Neural cell (in vitro differentiated cells): ENCODE results near the gene COPS7A. TPM values are rescaled to one million over a fixed set of nuclear protein-coding genes. Genes with fewer than 3 reads are reported as not detected.

ENCODE experiments used
- H2AFZ ChIP-seq: fragments of 200-600, 300-800 bp; sonication (generic), shearing (Covaris generic); 2 replicates; pipeline ENCODE4 v1.6.0; 2014; ENCODE audit warnings: low read depth, mild to moderate bottlenecking, antibody characterized with exemption, low read length, moderate library complexity
- H3F3A ChIP-seq: fragments of 200-600 bp; shearing (Covaris generic); 2 replicates; pipeline ENCODE4 v1.6.1; 2016; ENCODE audit warnings: mild to moderate bottlenecking, moderate library complexity, mixed read lengths, antibody characterized with exemption, low read length; ENCODE audit not compliant: insufficient read depth, poor library complexity, severe bottlenecking
- H3K27ac ChIP-seq: fragments of 200-600, 300-800 bp; sonication (generic), shearing (Covaris generic); 2 replicates; pipeline ENCODE4 v1.5.1; 2014; ENCODE audit warnings: mild to moderate bottlenecking, low read length, moderate library complexity
- H3K27me3 ChIP-seq: fragments of 300-800, 200-600 bp; sonication (generic), shearing (Covaris generic); 2 replicates; pipeline ENCODE4 v1.6.0; 2014; ENCODE audit warnings: mild to moderate bottlenecking, low read depth, low read length, moderate library complexity; ENCODE audit not compliant: insufficient read depth
- H3K36me3 ChIP-seq: fragments of 300-800, 200-600 bp; sonication (generic), shearing (Covaris generic); 2 replicates; pipeline ENCODE4 v1.5.1; 2014; ENCODE audit warnings: mild to moderate bottlenecking, antibody characterized with exemption, low read length, moderate library complexity; ENCODE audit not compliant: insufficient read depth
- H3K4me2 ChIP-seq: fragments of 300-800, 200-600 bp; sonication (generic), shearing (Covaris generic); 2 replicates; pipeline ENCODE4 v1.6.0; 2014; ENCODE audit warnings: mild to moderate bottlenecking, low read length
- H3K4me3 ChIP-seq: fragments of 300-800, 200-600 bp; sonication (generic), shearing (Covaris generic); 2 replicates; pipeline ENCODE4 v1.5.1; 2014; ENCODE audit warnings: mild to moderate bottlenecking, low read length, moderate library complexity
- H3K79me2 ChIP-seq: fragments of 200-600 bp; shearing (Covaris generic); replicated peaks from 2 replicates; pipeline ENCODE4 v1.6.0; 2014; ENCODE audit warnings: mild to moderate bottlenecking, low read length, moderate library complexity; ENCODE audit not compliant: insufficient read depth
- H3K9ac ChIP-seq: fragments of 300-800, 200-600 bp; sonication (generic), shearing (Covaris generic); 2 replicates; pipeline ENCODE4 v1.6.1; 2016; ENCODE audit warnings: mild to moderate bottlenecking, low read length, mixed read lengths
- H3K9me2 ChIP-seq: fragments of 200-600 bp; shearing (Covaris generic); 2 replicates; pipeline ENCODE4 v1.6.1; 2016; ENCODE audit warnings: mild to moderate bottlenecking, low read length, mixed read lengths; ENCODE audit not compliant: insufficient read depth
- H3K9me3 ChIP-seq: fragments of 200-600, 300-800 bp; sonication (generic), shearing (Covaris generic); 2 replicates; pipeline ENCODE4 v1.6.1; 2016; ENCODE audit warnings: mild to moderate bottlenecking, mixed run types, low read length, moderate library complexity, mixed read lengths
- H4K20me1 ChIP-seq: fragments of 200-600 bp; shearing (Covaris generic); 2 replicates; pipeline ENCODE4 v1.6.1; 2016; ENCODE audit warnings: mild to moderate bottlenecking, mixed run types; ENCODE audit not compliant: insufficient read depth
- EP300 ChIP-seq: fragments of 450-650 bp; conservative IDR thresholded peaks from 2 replicates; pipeline ENCODE4 v1.6.1; 2014; ENCODE audit warnings: antibody characterized with exemption, mild to moderate bottlenecking, moderate library complexity; ENCODE audit not compliant: poor library complexity, severe bottlenecking
- EZH2 ChIP-seq: fragments of 200-600, 300-800 bp; shearing (Covaris generic), sonication (generic); IDR thresholded peaks from 2 replicates; pipeline ENCODE4 v1.6.1; 2014; ENCODE audit warnings: antibody characterized with exemption, low read length, borderline replicate concordance, mild to moderate bottlenecking; ENCODE audit not compliant: insufficient read depth, poor library complexity, severe bottlenecking
- MXI1 ChIP-seq: fragments of 450-650 bp; conservative IDR thresholded peaks from 2 replicates; pipeline ENCODE4 v1.6.1; 2014; ENCODE audit warnings: antibody characterized with exemption, mild to moderate bottlenecking; ENCODE audit not compliant: poor library complexity, severe bottlenecking
- POLR2AphosphoS5 ChIP-seq: IDR thresholded peaks from 2 replicates; pipeline ENCODE4 v1.6.1; 2012
- RAD21 ChIP-seq: fragments of 450-650 bp; conservative IDR thresholded peaks from 2 replicates; pipeline ENCODE4 v1.6.1; 2014; ENCODE audit warnings: antibody characterized with exemption, mild to moderate bottlenecking, moderate library complexity
- SMC3 ChIP-seq: fragments of 450-650 bp; conservative IDR thresholded peaks from 2 replicates; pipeline ENCODE4 v1.6.1; 2014; ENCODE audit warnings: antibody characterized with exemption, mild to moderate bottlenecking, moderate library complexity; ENCODE audit not compliant: poor library complexity
- TAF1 ChIP-seq: IDR thresholded peaks from 2 replicates; pipeline ENCODE4 v1.6.1; 2012; ENCODE audit warnings: low read depth
- polyA plus RNA-seq: library from polyadenylated mRNA; depleted of rRNA; stranded (reverse); fragments of >200 nt; gene quantifications from 2 replicates; pipeline ENCODE4 v1.2.3, GENCODE V29; 2014
- TF ChIP-seq, protein P1 (sequence below): fragments of 450-650 bp; IDR thresholded peaks from 2 replicates; pipeline ENCODE4 v1.5.1; 2014; ENCODE audit warnings: antibody characterized with exemption, mild to moderate bottlenecking, moderate library complexity; ENCODE audit not compliant: poor library complexity, severe bottlenecking
- TF ChIP-seq, protein P2 (sequence below): IDR thresholded peaks from 2 replicates; pipeline ENCODE4 v1.6.1; 2012; ENCODE audit warnings: borderline replicate concordance

Gene COPS7A
- polyA plus RNA-seq, 1 donor from 2014 or later, result 45.8 TPM

DNA sequence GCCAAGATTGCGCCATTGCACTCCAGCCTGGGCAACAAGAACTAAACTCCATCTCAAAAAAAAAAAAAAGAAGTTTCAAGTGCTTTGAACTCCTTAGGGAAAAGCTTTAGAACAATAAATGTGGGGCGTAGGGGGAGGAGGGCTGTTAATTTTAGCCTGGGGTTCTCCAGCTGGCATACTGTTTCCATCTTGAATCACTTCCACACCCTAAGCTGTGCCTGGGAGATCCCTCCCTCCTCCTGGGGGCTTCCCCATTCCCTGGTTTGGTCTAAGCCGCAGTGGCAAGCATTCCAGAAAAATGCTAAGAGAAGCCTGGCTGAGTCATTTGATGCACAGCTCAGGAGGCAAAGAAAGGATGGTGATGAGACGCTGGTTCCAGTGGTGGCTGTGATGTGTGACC, 32.4 kb upstream of the COPS7A start:
- Histone ChIP-seq H3K9me3 (no peaks in the 10 kb centered on the region), H3K4me3 (no peak overlapping the region), H3K79me2 (peaks cover 33% of the 10 kb centered on the region), H3K9me2 (no peaks in the 10 kb centered on the region), H3K27ac (no peak overlapping the region), H3K36me3 (no peaks in the 10 kb centered on the region), H3K4me2 (no peak overlapping the region), H3K27me3 (no peaks in the 10 kb centered on the region), H3F3A (no peaks in the 10 kb centered on the region), H3K9ac (no peak overlapping the region), H4K20me1 (no peaks in the 10 kb centered on the region), H2AFZ (no peak overlapping the region)
- TF ChIP-seq RAD21 (no peak), POLR2AphosphoS5 (no peak), SMC3 (no peak), EP300 (no peak), MXI1 (no peak), TAF1 (no peak), EZH2 (no peak)
- TF ChIP-seq, protein P1, sequence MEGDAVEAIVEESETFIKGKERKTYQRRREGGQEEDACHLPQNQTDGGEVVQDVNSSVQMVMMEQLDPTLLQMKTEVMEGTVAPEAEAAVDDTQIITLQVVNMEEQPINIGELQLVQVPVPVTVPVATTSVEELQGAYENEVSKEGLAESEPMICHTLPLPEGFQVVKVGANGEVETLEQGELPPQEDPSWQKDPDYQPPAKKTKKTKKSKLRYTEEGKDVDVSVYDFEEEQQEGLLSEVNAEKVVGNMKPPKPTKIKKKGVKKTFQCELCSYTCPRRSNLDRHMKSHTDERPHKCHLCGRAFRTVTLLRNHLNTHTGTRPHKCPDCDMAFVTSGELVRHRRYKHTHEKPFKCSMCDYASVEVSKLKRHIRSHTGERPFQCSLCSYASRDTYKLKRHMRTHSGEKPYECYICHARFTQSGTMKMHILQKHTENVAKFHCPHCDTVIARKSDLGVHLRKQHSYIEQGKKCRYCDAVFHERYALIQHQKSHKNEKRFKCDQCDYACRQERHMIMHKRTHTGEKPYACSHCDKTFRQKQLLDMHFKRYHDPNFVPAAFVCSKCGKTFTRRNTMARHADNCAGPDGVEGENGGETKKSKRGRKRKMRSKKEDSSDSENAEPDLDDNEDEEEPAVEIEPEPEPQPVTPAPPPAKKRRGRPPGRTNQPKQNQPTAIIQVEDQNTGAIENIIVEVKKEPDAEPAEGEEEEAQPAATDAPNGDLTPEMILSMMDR, result no peak
- TF ChIP-seq, protein P2, sequence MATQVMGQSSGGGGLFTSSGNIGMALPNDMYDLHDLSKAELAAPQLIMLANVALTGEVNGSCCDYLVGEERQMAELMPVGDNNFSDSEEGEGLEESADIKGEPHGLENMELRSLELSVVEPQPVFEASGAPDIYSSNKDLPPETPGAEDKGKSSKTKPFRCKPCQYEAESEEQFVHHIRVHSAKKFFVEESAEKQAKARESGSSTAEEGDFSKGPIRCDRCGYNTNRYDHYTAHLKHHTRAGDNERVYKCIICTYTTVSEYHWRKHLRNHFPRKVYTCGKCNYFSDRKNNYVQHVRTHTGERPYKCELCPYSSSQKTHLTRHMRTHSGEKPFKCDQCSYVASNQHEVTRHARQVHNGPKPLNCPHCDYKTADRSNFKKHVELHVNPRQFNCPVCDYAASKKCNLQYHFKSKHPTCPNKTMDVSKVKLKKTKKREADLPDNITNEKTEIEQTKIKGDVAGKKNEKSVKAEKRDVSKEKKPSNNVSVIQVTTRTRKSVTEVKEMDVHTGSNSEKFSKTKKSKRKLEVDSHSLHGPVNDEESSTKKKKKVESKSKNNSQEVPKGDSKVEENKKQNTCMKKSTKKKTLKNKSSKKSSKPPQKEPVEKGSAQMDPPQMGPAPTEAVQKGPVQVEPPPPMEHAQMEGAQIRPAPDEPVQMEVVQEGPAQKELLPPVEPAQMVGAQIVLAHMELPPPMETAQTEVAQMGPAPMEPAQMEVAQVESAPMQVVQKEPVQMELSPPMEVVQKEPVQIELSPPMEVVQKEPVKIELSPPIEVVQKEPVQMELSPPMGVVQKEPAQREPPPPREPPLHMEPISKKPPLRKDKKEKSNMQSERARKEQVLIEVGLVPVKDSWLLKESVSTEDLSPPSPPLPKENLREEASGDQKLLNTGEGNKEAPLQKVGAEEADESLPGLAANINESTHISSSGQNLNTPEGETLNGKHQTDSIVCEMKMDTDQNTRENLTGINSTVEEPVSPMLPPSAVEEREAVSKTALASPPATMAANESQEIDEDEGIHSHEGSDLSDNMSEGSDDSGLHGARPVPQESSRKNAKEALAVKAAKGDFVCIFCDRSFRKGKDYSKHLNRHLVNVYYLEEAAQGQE, result no peak

DNA sequence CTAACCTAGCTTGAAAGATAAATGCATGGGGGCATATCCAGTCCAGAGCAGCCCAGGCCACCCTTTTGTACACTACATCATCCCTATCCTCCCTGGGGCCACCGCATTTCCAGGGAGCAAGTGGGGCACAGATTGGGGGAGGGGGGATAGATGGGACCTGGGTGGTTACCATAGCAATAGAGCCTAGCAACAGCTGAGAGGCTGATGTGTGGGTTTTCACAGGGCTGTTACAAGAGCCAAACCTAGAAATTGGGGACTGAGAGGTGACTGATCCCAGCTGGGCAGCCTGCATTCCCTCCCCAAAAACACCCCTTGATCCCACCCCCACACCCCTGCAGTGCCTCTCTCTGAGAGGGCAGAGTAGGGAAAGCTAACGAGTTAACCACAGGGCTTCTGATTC, 31.0 kb upstream of the COPS7A start:
- H3K9ac ChIP-seq, result no peak overlapping the region
- no peaks in the 10 kb centered on the region for H3K36me3 ChIP-seq
- no peaks in the 10 kb centered on the region for H3K9me2 ChIP-seq
- H3F3A ChIP-seq, result no peaks in the 10 kb centered on the region
- no peaks in the 10 kb centered on the region for H4K20me1 ChIP-seq
- peaks cover 19% of the 10 kb centered on the region for H3K79me2 ChIP-seq
- no peaks in the 10 kb centered on the region for H3K9me3 ChIP-seq
- no peak overlapping the region for H2AFZ ChIP-seq
- H3K27ac ChIP-seq, result no peak overlapping the region
- H3K4me3 ChIP-seq, result no peak overlapping the region
- H3K4me2 ChIP-seq, result no peak overlapping the region
- TF ChIP-seq MXI1, result no peak
- no peak for TF ChIP-seq POLR2AphosphoS5
- TF ChIP-seq SMC3, result no peak
- TF ChIP-seq, protein P1, result no peak
- TF ChIP-seq TAF1, result no peak
- no peak for TF ChIP-seq EZH2
- TF ChIP-seq RAD21, result no peak
- no peak for TF ChIP-seq EP300
- TF ChIP-seq, protein P2, result no peak
- H3K27me3 ChIP-seq, result no peaks in the 10 kb centered on the region
